DOHH2 (cell line): Measurements from ENCODE around the gene PAK1.

ENCODE experiments used
- CTCF ChIP-seq: fragments of 200-600 bp; sonication (generic); IDR thresholded peaks from one replicate; pipeline ENCODE4 v1.5.1; 2014; ENCODE audit warnings: antibody characterized with exemption, mild to moderate bottlenecking, low read depth, low read length; ENCODE audit not compliant: poor library complexity, severe bottlenecking
- EZH2phosphoT487 ChIP-seq: fragments of 200-600 bp; sonication (generic); IDR thresholded peaks from 2 replicates; pipeline ENCODE4 v1.6.1; 2017; ENCODE audit warnings: borderline replicate concordance, mild to moderate bottlenecking, antibody characterized with exemption, low read length, moderate library complexity, mixed read lengths

GRCh38 chr11:77320351-77320750, 153.5 kb downstream of the PAK1 start:
- TF ChIP-seq CTCF (no peak), EZH2phosphoT487 (no peak)
